ENCODE data around the gene ANKRD44. TPM values are rescaled to one million over a fixed set of nuclear protein-coding genes. Genes with fewer than 3 reads are reported as not detected.

The ANKRD44 gene
- polyA plus RNA-seq, 2 of the 4 experiments (the other 2 are of a cell fraction) = 0.97 to 5.9 TPM

DNA sequence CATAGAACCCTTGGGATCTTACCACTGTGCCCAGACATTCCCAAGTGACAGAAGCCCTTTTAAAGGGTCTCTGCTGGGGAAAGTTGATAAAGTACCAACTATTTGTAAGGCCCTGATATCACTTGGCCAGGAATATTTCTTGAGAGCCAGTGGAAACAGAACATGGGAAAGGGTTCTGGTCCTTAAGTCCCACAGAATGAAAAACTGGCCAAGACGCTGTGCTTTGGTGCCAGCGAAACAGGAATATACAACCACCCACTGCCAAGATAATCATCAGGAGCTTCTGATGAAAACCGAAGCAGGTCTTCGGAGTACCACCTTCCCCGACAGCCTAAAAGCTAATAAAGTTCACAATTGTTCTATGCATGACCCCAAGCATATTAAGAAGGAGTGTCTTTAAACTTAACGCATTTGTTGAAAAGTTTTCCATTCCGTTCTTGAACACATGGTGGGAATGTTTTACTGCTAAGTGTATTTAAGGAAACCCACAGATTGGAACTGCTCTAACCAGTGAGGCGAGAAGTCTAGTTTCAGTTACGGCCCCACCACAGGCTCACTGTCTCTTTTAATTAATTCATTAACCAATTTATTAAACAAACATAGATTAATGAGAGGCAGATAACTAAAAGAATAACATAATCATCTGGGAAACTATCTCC is 152.6 kb downstream of the ANKRD44 start:
- ChIA-PET CTCF (interaction anchor here (1.2 to 2.5 kb wide), 4 partner anchors 10 to 48 kb away, joined by 3 to 8 read pairs (median 4); no protein-coding TSS in a partner anchor), POLR2A (no interaction called here)
- peak overlapping the region; percentile 85 for H3K4me2 ChIP-seq
- no peak for ATAC-seq
- H3K4me3 ChIP-seq = no peak overlapping the region
- peak overlapping the region; percentile 64 to 68 for H3K27ac ChIP-seq
- peaks cover 37% of the 10 kb centered on the region for H3K4me1 ChIP-seq
- FAIRE-seq = no peak
- no peak for DNase-seq (ENCODE audit: low read depth in 1 of 2, low spot score in 1 of 2)
- no peaks in the 10 kb centered on the region for H3K9me3 ChIP-seq
- WGBS (ENCODE audit: missing lambda C conversion rate) = 82% methylated on average over 9 of the region's 9 CpGs
- TF ChIP-seq HOXA7 (CRISPR knock-in tag; IDR thresholded peaks at IDR 0.05) (no peak), HOXB5 (CRISPR knock-in tag; IDR thresholded peaks at IDR 0.05) (no peak), ZC3H11A (IDR thresholded peaks at IDR 0.05) (no peak), FOXS1 (CRISPR knock-in tag; IDR thresholded peaks at IDR 0.05) (no peak), KDM1A (IDR thresholded peaks at IDR 0.05; ENCODE audit: low read depth) (no peak), USF2 (IDR thresholded peaks at IDR 0.05) (no peak), ELK1 (IDR thresholded peaks at IDR 0.05; ENCODE audit: low read depth, low read length) (no peak), KDM5A (IDR thresholded peaks at IDR 0.05) (no peak)
- TF ChIP-seq, protein P1, sequence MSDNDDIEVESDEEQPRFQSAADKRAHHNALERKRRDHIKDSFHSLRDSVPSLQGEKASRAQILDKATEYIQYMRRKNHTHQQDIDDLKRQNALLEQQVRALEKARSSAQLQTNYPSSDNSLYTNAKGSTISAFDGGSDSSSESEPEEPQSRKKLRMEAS (IDR thresholded peaks at IDR 0.05) = no peak

DNA sequence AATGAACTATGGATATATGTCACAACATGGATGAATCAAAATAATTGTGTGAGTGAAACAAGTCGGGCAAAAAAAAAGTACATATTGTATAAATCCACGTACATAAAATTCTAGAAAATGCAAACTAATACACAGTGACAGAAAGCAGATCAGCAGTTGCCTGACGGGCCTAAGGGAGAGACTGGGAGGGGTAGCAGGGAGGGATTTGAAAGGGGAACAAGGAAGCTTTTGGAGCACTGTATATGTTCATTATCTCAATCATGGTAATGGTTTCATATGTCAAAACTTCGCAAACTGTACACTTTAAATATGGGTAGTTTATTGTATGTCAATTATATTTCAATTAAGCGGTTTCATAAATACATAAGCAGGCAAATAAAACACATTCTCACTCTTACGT is 153.8 kb downstream of the ANKRD44 start:
- Histone ChIP-seq H3K9me3 (no peaks in the 10 kb centered on the region), H3K27ac (no peak overlapping the region), H3K4me2 (no peak overlapping the region), H3K4me1 (peaks cover 48% of the 10 kb centered on the region), H3K4me3 (no peak overlapping the region)
- WGBS (ENCODE audit: missing lambda C conversion rate) = 76% methylated on average over 6 of the region's 6 CpGs
- ChIA-PET POLR2A (no interaction called here), CTCF (interaction anchor here (1.0 to 1.2 kb wide), 3 partner anchors 10 to 44 kb away, joined by 3 to 5 read pairs (median 3); no protein-coding TSS in a partner anchor)
- FAIRE-seq (no peak), ATAC-seq (no peak), DNase-seq (ENCODE audit: low read depth in 1 of 2, low spot score in 1 of 2) (no peak)
- TF ChIP-seq MAFK (IDR thresholded peaks at IDR 0.05; ENCODE audit: partially characterized antibody) = no peak
- TF ChIP-seq EHF (CRISPR knock-in tag; IDR thresholded peaks at IDR 0.05) = no peak
- no peak for TF ChIP-seq MAZ (IDR thresholded peaks at IDR 0.05; ENCODE audit: borderline replicate concordance, low read depth, low read length)
- no peak for TF ChIP-seq ZSCAN20 (CRISPR knock-in tag; IDR thresholded peaks at IDR 0.05)
- TF ChIP-seq FOSL2 (IDR thresholded peaks at IDR 0.05) = no peak
- no peak for TF ChIP-seq FOSL2 (CRISPR knock-in tag; IDR thresholded peaks at IDR 0.05)
- TF ChIP-seq ATOH8 (CRISPR knock-in tag; IDR thresholded peaks at IDR 0.05; ENCODE audit: low read depth) = no peak
- TF ChIP-seq POLR2A (IDR thresholded peaks at IDR 0.05; ENCODE audit: low read length) = no peak
- no peak for TF ChIP-seq GATA3 (IDR thresholded peaks at IDR 0.05; ENCODE audit: borderline replicate concordance)
- TF ChIP-seq CEBPB (IDR thresholded peaks at IDR 0.05) = no peak
- no peak for TF ChIP-seq ZNF302 (CRISPR knock-in tag; IDR thresholded peaks at IDR 0.05)
- no peak for TF ChIP-seq USF2 (IDR thresholded peaks at IDR 0.05)
- TF ChIP-seq, protein P1 (IDR thresholded peaks at IDR 0.05) = no peak
- no peak for TF ChIP-seq RAD21 (conservative IDR thresholded peaks at IDR 0.05 in 1 of 2, IDR thresholded peaks at IDR 0.05 in 1 of 2)
- no peak for TF ChIP-seq JUN (IDR thresholded peaks at IDR 0.05)
- TF ChIP-seq RFX5 (IDR thresholded peaks at IDR 0.05) = no peak
- TF ChIP-seq CTCF (IDR thresholded peaks at IDR 0.05) = no peak
- no peak for TF ChIP-seq CBX2 (IDR thresholded peaks at IDR 0.05; ENCODE audit: borderline replicate concordance, low read depth)
- no peak for TF ChIP-seq RARB (CRISPR knock-in tag; IDR thresholded peaks at IDR 0.05)
- TF ChIP-seq CHD2 (IDR thresholded peaks at IDR 0.05; ENCODE audit: low read length, partially characterized antibody) = no peak
- TF ChIP-seq ESRRA (IDR thresholded peaks at IDR 0.05; ENCODE audit: borderline replicate concordance, low read length) = no peak

Data from A549 (cell line).